Prostate gland (tissue), 2 donors: ENCODE measurements around the gene HLA-E. TPM values are rescaled to one million over a fixed set of nuclear protein-coding genes. Genes with fewer than 3 reads are reported as not detected.
"Not testable (repeated sequence)": the region's sequence is repeated elsewhere in the genome, so short reads cannot be mapped to it uniquely, and the experiment has no call there.

Experiments used
- DNase-seq: peaks from one replicate; pipeline ENCODE4 v3.0.0-alpha.2; 2019; ENCODE audit warnings: low spot score
- H3K27ac ChIP-seq, 2 donors: fragments of 200-600 bp; sonication (generic); 2 replicates each; pipeline ENCODE4 v1.5.1; 2017 to 2019
- H3K27me3 ChIP-seq: fragments of 200-600 bp; sonication (generic); replicated peaks from 2 replicates; pipeline ENCODE4 v1.5.1; 2019; ENCODE audit not compliant: insufficient read depth
- H3K36me3 ChIP-seq, 2 donors: fragments of 200-600 bp; sonication (generic); 1 replicate in 1 of 2; 2 replicates in 1 of 2; pipeline versions ENCODE4 v1.5.1 to v1.8.1; 2017 to 2019
- H3K4me1 ChIP-seq: fragments of 200-600 bp; sonication (generic); replicated peaks from 2 replicates; pipeline ENCODE4 v1.5.1; 2019
- H3K4me3 ChIP-seq, 2 donors: fragments of 200-600 bp; sonication (generic); 2 replicates each; pipeline ENCODE4 v1.5.1; 2017 to 2019
- H3K9me3 ChIP-seq: fragments of 200-600 bp; sonication (generic); 2 replicates; pipeline ENCODE4 v1.5.1; 2017
- CTCF ChIP-seq, 4 experiments: fragments of 200-600 bp in 2 of 4; fragments of 450-650 bp in 2 of 4; sonication (generic) in 2 of 4; IDR thresholded peaks; 1 replicate in 3 of 4; 2 replicates in 1 of 4; pipeline ENCODE4 v1.5.1; 2016 to 2019; ENCODE audit warnings: antibody characterized with exemption in 4 of 4, mild to moderate bottlenecking in 2 of 4, moderate library complexity in 2 of 4
- POLR2A ChIP-seq: fragments of 450-650 bp; IDR thresholded peaks from one replicate; pipeline ENCODE4 v1.6.1; 2016; ENCODE audit warnings: antibody characterized with exemption, mild to moderate bottlenecking
- POLR2AphosphoS5 ChIP-seq: sonication (generic); formaldehyde crosslinking; IDR thresholded peaks from one replicate; pipeline ENCODE4 v1.6.1; 2017; ENCODE audit warnings: antibody characterized with exemption
- WGBS: methylation state at CpG from one replicate; pipeline ENCODE4 v1.1.5; 2018; 5-methylcytosine and 5-hydroxymethylcytosine counted together
- intact Hi-C: fragments of 100-400 bp; cut with DNase I; formaldehyde crosslinking; loops from one replicate; pipeline ENCODE4 v1.14.2; 2022
- total RNA-seq, 2 donors: library from RNA; depleted of rRNA; stranded (reverse); fragments of >200 nt; gene quantifications; one replicate each; pipeline ENCODE4 v1.1.0, GENCODE V29; 2016

Gene HLA-E
- total RNA-seq, 2 donors from 2014 or later = 293 to 354 TPM

GRCh38 chr6:30480536-30481156 is 8.7 kb upstream of the HLA-E start:
- no peaks in the 10 kb centered on the region for H3K4me1 ChIP-seq
- TF ChIP-seq POLR2AphosphoS5 (no peak), POLR2A (no peak), CTCF (IDR thresholded peaks at IDR 0.05) (no peak)
- H3K36me3 ChIP-seq = no peaks in the 10 kb centered on the region
- 8% methylated on average over 18 of the region's 18 CpGs for WGBS
- intact Hi-C loops = loop anchor here (5.0 kb wide), 1 partner anchor 52 kb away; no protein-coding TSS in a partner anchor
- H3K27me3 ChIP-seq = peaks cover 15% of the 10 kb centered on the region
- no peaks in the 10 kb centered on the region for H3K9me3 ChIP-seq
- H3K4me3 ChIP-seq = no peak overlapping the region
- DNase-seq = no peak
- no peak overlapping the region for H3K27ac ChIP-seq

GRCh38 chr6:30481211-30481964 is 7.9 kb upstream of the HLA-E start:
- Histone ChIP-seq H3K27ac (no peak overlapping the region), H3K27me3 (peaks cover 15% of the 10 kb centered on the region), H3K36me3 (no peaks in the 10 kb centered on the region), H3K4me1 (no peaks in the 10 kb centered on the region), H3K9me3 (no peaks in the 10 kb centered on the region), H3K4me3 (no peak overlapping the region)
- no peak for DNase-seq
- intact Hi-C loops = loop anchor here (5.0 kb wide), 1 partner anchor 51 kb away; no protein-coding TSS in a partner anchor
- no peak for TF ChIP-seq POLR2A
- no peak for TF ChIP-seq CTCF (IDR thresholded peaks at IDR 0.05)
- TF ChIP-seq POLR2AphosphoS5 = no peak
- 11% methylated on average over 33 of the region's 33 CpGs for WGBS

- not testable (repeated sequence) for H3K4me1 ChIP-seq, H3K9me3 ChIP-seq, H3K27ac ChIP-seq, H3K36me3 ChIP-seq, H3K4me3 ChIP-seq
- H3K27me3 ChIP-seq = peaks cover 15% of the 10 kb centered on the region
- intact Hi-C loops = loop anchor here (5.0 kb wide), 1 partner anchor 50 kb away; no protein-coding TSS in a partner anchor
- peak; percentile 68 for DNase-seq
- WGBS = 3% methylated on average over 19 of the region's 19 CpGs
- peak; percentile 30 to 79 (median 68) for TF ChIP-seq CTCF (IDR thresholded peaks at IDR 0.05)
These were observed 7.2 kb upstream of the HLA-E start for GRCh38 chr6:30481965-30482644.

GRCh38 chr6:30483677-30484279 is 5.5 kb upstream of the HLA-E start:
- TF ChIP-seq POLR2AphosphoS5 (peak; percentile 29), POLR2A (no peak), CTCF (IDR thresholded peaks at IDR 0.05) (peak in 3 of 4 experiments; percentile 48 to 68 (median 62))
- peak; percentile 32 for DNase-seq
- Histone ChIP-seq H3K36me3 (no peaks in the 10 kb centered on the region), H3K27ac (no peak overlapping the region), H3K9me3 (no peaks in the 10 kb centered on the region), H3K4me3 (no peak overlapping the region), H3K4me1 (no peaks in the 10 kb centered on the region), H3K27me3 (peaks cover 15% of the 10 kb centered on the region)
- WGBS = 28% methylated on average over 7 of the region's 7 CpGs
- intact Hi-C loops = loop anchor here (5.0 kb wide), 1 partner anchor 49 kb away; no protein-coding TSS in a partner anchor
